D721Med (cell line): ENCODE data around the gene UST.

ENCODE experiments used
- DNase-seq: peaks from one replicate; pipeline ENCODE4 v3.0.0; 2011; ENCODE audit warnings: low spot score; ENCODE audit not compliant: insufficient read length
- FAIRE-seq: peaks from 2 replicates; lab custom pipeline; 2011; peaks lifted over from hg19 to GRCh38; lab: Jason Lieb, UNC
- TF ChIP-seq, protein P1 (sequence below): IDR thresholded peaks from 2 replicates; pipeline ENCODE4 v1.5.1; 2012; ENCODE audit warnings: mild to moderate bottlenecking, control low read depth; ENCODE audit not compliant: insufficient read depth; ENCODE audit errors: missing control alignments

UST gene

GRCh38 chr6:148768646-148769270 is 21.9 kb downstream of the UST start:
- no peak for FAIRE-seq
- DNase-seq: no peak
- TF ChIP-seq, protein P1, sequence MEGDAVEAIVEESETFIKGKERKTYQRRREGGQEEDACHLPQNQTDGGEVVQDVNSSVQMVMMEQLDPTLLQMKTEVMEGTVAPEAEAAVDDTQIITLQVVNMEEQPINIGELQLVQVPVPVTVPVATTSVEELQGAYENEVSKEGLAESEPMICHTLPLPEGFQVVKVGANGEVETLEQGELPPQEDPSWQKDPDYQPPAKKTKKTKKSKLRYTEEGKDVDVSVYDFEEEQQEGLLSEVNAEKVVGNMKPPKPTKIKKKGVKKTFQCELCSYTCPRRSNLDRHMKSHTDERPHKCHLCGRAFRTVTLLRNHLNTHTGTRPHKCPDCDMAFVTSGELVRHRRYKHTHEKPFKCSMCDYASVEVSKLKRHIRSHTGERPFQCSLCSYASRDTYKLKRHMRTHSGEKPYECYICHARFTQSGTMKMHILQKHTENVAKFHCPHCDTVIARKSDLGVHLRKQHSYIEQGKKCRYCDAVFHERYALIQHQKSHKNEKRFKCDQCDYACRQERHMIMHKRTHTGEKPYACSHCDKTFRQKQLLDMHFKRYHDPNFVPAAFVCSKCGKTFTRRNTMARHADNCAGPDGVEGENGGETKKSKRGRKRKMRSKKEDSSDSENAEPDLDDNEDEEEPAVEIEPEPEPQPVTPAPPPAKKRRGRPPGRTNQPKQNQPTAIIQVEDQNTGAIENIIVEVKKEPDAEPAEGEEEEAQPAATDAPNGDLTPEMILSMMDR: no peak

DNA sequence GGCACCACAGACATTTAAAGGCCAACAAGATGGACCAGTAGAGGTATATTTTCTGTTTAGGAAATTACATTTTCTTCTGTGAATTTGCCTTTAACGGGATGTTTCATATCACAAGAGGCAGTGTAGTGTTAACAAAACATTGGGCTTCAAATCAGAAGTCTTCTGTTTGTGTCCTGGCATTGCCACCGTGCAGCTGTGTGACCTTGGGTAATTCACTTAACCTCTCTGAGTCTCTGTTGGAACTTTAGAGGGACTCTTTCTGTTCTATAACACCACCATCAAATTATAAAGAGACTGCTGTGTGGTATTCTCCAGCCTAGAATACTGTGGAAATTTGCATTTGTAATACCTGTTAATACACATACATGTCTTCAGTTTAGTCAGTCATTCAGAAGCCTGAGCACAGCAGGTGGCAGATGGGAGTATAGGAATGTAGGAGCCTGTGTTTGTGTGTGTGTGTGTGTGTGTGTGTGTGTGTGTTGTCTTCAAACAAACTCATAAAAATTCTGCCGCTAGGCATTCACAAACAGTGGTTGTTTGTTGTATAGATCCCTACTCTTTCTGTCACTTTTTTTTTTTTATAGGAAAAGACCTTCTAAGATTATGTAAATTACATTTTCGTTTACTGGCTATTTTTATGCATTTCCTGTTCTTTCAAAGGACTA is 22.6 kb downstream of the UST start:
- FAIRE-seq: no peak
- DNase-seq: no peak
- TF ChIP-seq, protein P1: no peak

DNA sequence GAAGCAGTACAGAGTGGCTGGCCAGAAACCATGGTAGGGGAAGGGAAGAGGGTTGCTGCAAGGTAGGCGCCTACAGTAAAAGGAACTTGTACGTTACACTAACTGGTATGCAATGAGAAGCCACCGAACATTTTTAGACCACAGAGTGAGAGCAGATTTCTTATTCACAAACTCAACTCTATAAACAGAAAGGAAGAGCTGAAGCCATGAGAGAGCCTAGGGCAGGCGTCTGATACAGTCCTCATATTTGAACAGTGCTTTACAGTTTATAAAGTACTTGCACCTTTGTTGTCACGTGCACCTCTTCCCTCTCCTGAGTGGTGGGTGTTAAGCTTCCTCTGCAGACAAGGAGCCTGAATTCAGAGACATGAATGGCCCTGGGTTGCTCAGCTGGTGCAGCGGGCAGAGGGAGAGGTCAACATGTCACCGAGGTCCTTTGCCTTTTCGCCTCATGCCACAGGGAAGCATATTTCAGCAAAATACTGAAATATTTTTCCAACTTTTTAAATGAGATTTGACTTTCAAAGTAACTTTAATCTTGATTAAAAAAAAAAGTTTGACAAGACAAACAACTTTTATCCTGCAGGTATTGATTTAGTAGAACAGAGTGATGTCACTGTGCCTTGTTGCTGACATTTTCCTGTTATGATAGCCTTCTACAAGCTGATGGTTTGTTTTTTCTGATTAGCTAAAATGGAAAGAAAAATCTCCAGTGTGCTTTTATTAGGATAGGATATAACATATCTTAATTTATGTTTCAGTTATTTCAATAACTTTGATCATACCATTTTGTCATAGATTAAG is 23.8 kb downstream of the UST start:
- TF ChIP-seq, protein P1: no peak
- DNase-seq (no peak), FAIRE-seq (no peak)

DNA sequence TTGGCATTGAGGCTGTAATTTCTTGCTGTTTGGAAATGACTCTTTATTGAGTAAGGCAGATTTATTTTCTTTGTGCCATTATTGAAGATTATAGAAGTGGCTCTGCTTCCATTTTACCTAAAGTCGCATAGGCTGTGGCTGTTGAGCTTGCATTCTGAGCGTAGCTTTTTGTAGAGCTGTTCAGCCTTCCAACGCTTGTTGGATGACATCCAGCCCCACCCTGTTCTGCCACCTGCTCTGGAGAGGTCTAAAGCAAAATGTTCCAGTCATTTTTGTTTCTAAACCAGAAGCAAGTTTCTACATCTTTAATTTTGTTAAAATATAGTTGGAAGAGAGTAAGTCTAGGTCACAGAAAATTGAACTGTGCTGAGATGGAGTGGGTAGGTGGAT is 24.4 kb downstream of the UST start:
- TF ChIP-seq, protein P1: no peak
- DNase-seq (no peak), FAIRE-seq (no peak)

DNA sequence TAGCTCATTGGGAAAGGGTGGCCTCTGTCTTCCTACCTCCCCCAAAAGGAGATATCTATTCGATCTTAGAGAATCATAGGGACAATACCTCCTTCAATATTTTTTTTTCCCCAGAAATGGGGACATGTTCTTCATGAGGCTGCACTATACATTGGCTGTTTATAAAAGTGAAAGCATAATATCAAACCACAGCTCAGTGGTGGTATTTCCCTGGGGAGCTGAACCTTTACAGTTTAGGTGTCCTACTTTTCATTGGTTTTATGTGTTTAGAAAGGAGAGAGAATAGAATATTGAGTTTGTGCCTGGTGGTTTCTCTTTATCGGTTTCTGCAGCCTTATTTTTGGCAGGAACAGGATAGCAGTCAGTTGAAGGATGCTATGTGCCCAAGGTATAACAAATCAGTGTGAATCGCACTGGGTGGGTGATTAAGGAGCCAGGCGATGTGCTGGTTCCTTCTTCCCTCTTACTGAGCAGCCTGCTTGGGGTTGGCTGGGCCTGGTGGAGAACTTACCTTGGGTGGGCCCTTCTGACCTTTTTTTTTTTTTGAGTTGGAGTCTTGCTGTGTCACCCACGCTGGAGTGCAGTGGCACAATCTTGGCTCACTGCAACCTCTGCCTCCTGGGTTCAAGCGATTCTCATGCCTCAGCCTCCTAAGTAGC is 25.2 kb downstream of the UST start:
- FAIRE-seq (no peak), DNase-seq (no peak)
- TF ChIP-seq, protein P1: no peak

DNA sequence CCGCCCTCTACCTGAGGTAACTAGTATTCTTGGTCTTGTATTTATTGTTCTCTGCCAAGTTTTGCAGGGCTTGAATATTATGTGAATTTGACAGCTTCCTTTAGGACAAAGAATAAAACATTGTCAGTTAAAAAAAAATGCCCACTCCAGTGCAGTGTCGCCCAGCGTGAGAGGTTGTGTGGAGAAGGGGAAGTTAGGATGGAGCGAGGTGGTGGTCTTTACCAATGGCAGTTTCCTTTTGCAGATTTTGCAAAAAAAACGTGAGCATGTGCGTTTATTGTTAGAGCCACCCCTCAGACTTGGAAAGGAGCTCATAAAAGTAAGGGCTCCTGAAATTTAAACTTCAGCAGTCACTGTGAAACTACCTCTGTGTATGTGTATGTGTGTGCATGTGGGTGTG is 28.3 kb downstream of the UST start:
- TF ChIP-seq, protein P1: no peak
- DNase-seq (no peak), FAIRE-seq (no peak)
